Natural killer cell treated with Interleukin-12 subunit alpha and Interleukin-12 subunit beta and Interleukin-15 and Interleukin-18, amount 100 ng/mL, for 72 hours (primary cell): Measurements from ENCODE around the gene MRPL11. TPM values are rescaled to one million over a fixed set of nuclear protein-coding genes. Genes with fewer than 3 reads are reported as not detected.
A peak's percentile ranks its signal among the peaks of the same experiment; 100 is the strongest.
"Not testable (repeated sequence)": the region's sequence is repeated elsewhere in the genome, so short reads cannot be mapped to it uniquely, and the experiment has no call there.

ENCODE experiments used
- ATAC-seq, 2 donors: fragments of 150-1000 bp; cut with Tn5 transposase in 1 of 2; sonication (Bioruptor Pico), chemical (Tn5 transposase) in 1 of 2; 2 replicates each; pipeline ENCODE4 v1.10.0; 2021
- DNase-seq: peaks from one replicate; pipeline ENCODE4 v3.0.0; 2022; ENCODE audit warnings: low spot score
- H3K27ac Mint-ChIP-seq, 2 donors: 1 replicate in 1 of 2; 2 replicates in 1 of 2; pipeline ENCODE4 v1.8.0; 2022; ENCODE audit warnings: mixed read lengths in 2 of 2, mild to moderate bottlenecking in 1 of 2, moderate library complexity in 1 of 2
- H3K27me3 Mint-ChIP-seq, 2 donors: 1 replicate in 1 of 2; 2 replicates in 1 of 2; pipeline ENCODE4 v1.8.0; 2022; ENCODE audit warnings: mixed read lengths in 2 of 2
- H3K36me3 Mint-ChIP-seq: one replicate; pipeline ENCODE4 v1.8.0; 2022; ENCODE audit warnings: mixed read lengths
- H3K4me1 Mint-ChIP-seq, 2 donors: 1 replicate in 1 of 2; 2 replicates in 1 of 2; pipeline ENCODE4 v1.8.0; 2022; ENCODE audit warnings: low read depth in 2 of 2, mixed read lengths in 2 of 2, mild to moderate bottlenecking in 1 of 2
- H3K4me3 Mint-ChIP-seq: one replicate; pipeline ENCODE4 v1.8.0; 2022; ENCODE audit warnings: mixed read lengths
- H3K9me3 Mint-ChIP-seq: 2 replicates; pipeline ENCODE4 v1.8.0; 2022; ENCODE audit warnings: mixed read lengths
- total RNA-seq, 2 donors: library from RNA; stranded (reverse); gene quantifications; one replicate each; pipeline ENCODE4 v1.2.3, GENCODE V29; 2022

Gene MRPL11
- total RNA-seq, 2 donors from 2014 or later = 58.7 to 112 TPM

- no peaks in the 10 kb centered on the region for H3K9me3 Mint-ChIP-seq
- no peaks in the 10 kb centered on the region for H3K27me3 Mint-ChIP-seq
- peaks cover 4 to 14% of the 10 kb centered on the region in 2 donors for H3K4me1 Mint-ChIP-seq
- H3K4me3 Mint-ChIP-seq = no peak overlapping the region
- ATAC-seq (no peak), DNase-seq (no peak)
- H3K36me3 Mint-ChIP-seq = no peaks in the 10 kb centered on the region
- no peak overlapping the region for H3K27ac Mint-ChIP-seq
Measured at GRCh38 chr11:66473167-66473566, 34.5 kb upstream of the MRPL11 start.

DNA sequence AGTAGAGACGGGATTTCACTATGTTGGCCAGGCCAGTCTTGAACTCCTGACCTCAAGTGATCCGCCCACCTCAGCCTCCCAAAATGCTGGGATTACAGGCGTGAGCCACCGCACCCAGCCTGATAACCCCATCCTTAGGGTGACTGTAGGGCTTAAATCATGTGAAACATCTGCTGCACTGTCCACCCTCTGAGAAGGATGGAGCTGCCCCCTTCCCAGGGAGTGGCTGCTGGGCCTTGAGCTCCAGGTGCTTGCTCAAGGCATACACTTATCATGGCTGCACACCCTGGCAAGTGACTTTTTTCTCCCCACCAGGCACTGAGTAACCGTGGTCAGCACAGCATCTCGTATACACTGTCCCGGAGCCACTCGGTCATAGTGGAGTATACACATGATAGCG, 33.4 kb upstream of the MRPL11 start:
- Mint-ChIP-seq H3K36me3 (no peaks in the 10 kb centered on the region), H3K4me1 (peaks cover 0 to 13% of the 10 kb centered on the region in 2 donors), H3K9me3 (no peaks in the 10 kb centered on the region), H3K4me3 (no peak overlapping the region), H3K27me3 (no peaks in the 10 kb centered on the region), H3K27ac (no peak overlapping the region)
- DNase-seq = no peak
- ATAC-seq = no peak

DNA sequence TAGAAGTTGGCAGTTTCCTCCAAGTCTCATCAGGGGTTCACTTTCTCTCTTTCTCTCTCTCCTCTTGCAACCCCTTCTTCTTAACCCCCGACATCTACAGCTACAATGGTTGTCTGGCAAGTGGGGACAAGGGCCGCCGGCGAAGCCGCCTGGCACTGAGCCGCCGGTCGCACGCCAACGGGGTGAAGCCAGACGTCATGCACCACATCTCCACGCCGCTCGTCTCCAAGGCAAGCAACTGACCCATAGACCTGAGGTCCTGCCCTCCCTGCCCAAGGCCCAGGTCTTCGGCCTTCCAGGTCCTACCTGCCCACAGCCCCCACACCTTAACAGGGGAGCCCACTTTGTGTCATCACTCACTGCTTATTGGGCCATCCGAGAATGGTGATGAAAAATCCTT, 32.5 kb upstream of the MRPL11 start:
- Mint-ChIP-seq H3K9me3 (no peaks in the 10 kb centered on the region), H3K27me3 (no peaks in the 10 kb centered on the region), H3K4me3 (no peak overlapping the region), H3K36me3 (no peaks in the 10 kb centered on the region), H3K27ac (no peak overlapping the region), H3K4me1 (peaks cover 0 to 13% of the 10 kb centered on the region in 2 donors)
- DNase-seq (no peak), ATAC-seq (no peak)

DNA sequence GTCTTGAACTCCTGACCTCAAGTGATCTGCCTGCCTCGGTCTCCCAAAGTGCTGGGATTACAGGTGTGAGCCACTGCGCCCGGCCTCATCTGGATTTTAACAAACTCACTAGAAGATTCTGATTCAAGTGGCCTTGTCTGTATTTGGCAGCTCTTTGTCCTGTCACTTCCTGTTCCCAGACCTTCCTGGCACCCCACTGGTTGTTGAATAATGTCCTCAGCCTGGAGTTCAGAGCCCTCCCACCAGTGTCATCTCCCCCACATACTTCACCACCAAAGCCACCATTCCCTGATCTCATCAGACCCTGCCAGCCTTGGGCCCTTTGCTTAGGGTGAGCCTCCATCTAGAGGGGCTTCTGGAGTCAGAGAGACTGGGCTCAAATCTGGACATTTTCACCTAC, 31.4 kb upstream of the MRPL11 start:
- H3K4me1 Mint-ChIP-seq = peaks cover 0 to 13% of the 10 kb centered on the region in 2 donors
- no peak for DNase-seq
- no peak overlapping the region for H3K27ac Mint-ChIP-seq
- no peaks in the 10 kb centered on the region for H3K9me3 Mint-ChIP-seq
- ATAC-seq = no peak
- H3K27me3 Mint-ChIP-seq = no peaks in the 10 kb centered on the region
- H3K36me3 Mint-ChIP-seq = no peaks in the 10 kb centered on the region
- H3K4me3 Mint-ChIP-seq = no peak overlapping the region

DNA sequence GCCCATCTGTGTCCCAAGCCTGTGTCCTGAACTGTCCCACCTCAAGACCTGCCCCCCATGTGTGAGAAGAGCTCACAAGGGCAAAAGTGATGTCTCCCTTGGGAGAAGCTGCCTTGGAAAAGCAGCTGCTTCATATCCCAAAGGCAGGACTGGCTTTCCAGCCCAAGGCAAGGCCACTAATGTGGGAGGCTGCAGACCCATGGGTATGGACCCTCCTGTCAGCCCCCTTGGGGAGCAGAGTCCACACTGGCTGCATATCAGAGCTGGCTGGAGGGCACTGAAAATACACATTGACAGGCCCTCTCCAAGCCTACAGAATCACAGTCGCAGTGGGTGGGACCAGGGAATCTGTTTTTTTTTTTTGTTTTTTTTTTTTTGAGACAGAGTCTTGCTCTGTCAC, 30.8 kb upstream of the MRPL11 start:
- ATAC-seq (no peak), DNase-seq (no peak)
- Mint-ChIP-seq H3K27ac (no peak overlapping the region), H3K4me1 (peaks cover 0 to 13% of the 10 kb centered on the region in 2 donors), H3K27me3 (no peaks in the 10 kb centered on the region), H3K36me3 (no peaks in the 10 kb centered on the region), H3K4me3 (no peak overlapping the region), H3K9me3 (no peaks in the 10 kb centered on the region)

DNA sequence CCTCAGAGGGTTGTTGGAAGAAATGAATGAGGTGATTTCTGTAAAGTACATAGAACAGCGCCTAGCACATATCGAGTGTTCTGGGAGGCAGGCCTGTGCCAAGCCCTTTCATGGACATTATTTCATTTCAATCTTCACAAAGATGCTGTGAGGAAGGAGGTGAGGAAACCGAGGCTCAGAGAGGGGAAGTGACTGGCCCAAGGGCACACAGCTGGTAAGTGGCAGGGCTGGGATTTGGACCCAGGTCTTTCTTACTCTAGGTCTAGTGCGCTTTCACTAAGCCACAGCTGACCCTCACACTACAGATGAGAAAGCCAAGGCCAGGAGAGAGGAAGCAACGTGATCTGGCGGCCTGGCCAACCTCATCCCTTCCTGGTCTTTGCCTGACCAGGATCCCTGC, 30.0 kb upstream of the MRPL11 start:
- DNase-seq = no peak
- H3K36me3 Mint-ChIP-seq = no peaks in the 10 kb centered on the region
- no peaks in the 10 kb centered on the region for H3K27me3 Mint-ChIP-seq
- H3K9me3 Mint-ChIP-seq = no peaks in the 10 kb centered on the region
- H3K27ac Mint-ChIP-seq = no peak overlapping the region
- peak overlapping the region; percentile 87 for H3K4me3 Mint-ChIP-seq
- H3K4me1 Mint-ChIP-seq = peaks cover 0 to 11% of the 10 kb centered on the region in 2 donors
- ATAC-seq = no peak

DNA sequence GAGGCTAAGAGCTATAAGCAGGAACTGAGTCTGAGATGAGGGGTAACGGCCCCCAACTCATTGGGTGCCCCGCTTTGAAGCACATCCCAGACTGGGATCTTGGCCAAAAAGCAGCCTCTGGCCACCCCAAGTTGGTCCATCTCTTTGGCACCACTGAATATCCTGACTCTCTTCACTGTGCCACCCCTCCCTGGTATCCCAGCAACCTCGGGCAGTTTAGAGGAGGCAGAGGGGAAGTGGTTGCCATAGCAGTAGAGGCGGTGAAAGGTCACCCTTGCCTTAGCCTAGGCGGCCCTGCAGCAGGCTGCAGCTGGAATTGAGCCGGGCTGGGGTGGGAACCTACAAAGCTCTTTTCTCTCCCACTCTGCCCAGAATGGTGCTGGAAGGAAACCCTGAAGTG, 29.1 kb upstream of the MRPL11 start:
- Mint-ChIP-seq H3K27me3 (no peaks in the 10 kb centered on the region), H3K36me3 (no peaks in the 10 kb centered on the region), H3K4me1 (peaks cover 5 to 11% of the 10 kb centered on the region in 2 donors), H3K4me3 (peak overlapping the region; percentile 87), H3K27ac (peak overlapping the region in 1 of 2 donors; percentile 62), H3K9me3 (no peaks in the 10 kb centered on the region)
- ATAC-seq = no peak
- DNase-seq = no peak

GRCh38 chr11:66467034-66467659, 28.5 kb upstream of the MRPL11 start:
- peak overlapping the region in 1 of 2 donors; percentile 62 for H3K27ac Mint-ChIP-seq
- no peaks in the 10 kb centered on the region for H3K36me3 Mint-ChIP-seq
- ATAC-seq (peak in 1 of 2 donors; percentile 68), DNase-seq (no peak)
- no peaks in the 10 kb centered on the region for H3K9me3 Mint-ChIP-seq
- no peaks in the 10 kb centered on the region for H3K27me3 Mint-ChIP-seq
- H3K4me3 Mint-ChIP-seq = peak overlapping the region; percentile 87
- H3K4me1 Mint-ChIP-seq = peaks cover 5 to 14% of the 10 kb centered on the region in 2 donors

- Mint-ChIP-seq H3K4me3 (peak within 1 kb of the TSS; percentile 87), H3K27ac (peak within 1 kb of the TSS in 1 of 2 donors; percentile 62), H3K9me3 (no peaks in the 10 kb centered on the region), H3K4me1 (peaks cover 5 to 14% of the 10 kb centered on the region in 2 donors), H3K36me3 (no peaks in the 10 kb centered on the region), H3K27me3 (no peaks in the 10 kb centered on the region)
- DNase-seq (peak; percentile 92), ATAC-seq (peak; percentile 96 to 97)
Measured at GRCh38 chr11:66466225-66467033, 27.8 kb upstream of the MRPL11 start, which contains the start of gene PELI3. Gene PELI3, plus strand, starts transcription at chr11:66466905. Its CDS starts 1,224 bp downstream, at chr11:66468129.

- Mint-ChIP-seq H3K4me1 (peaks cover 5 to 14% of the 10 kb centered on the region in 2 donors), H3K4me3 (peak overlapping the region; percentile 85), H3K27me3 (no peaks in the 10 kb centered on the region), H3K36me3 (no peaks in the 10 kb centered on the region), H3K27ac (peak overlapping the region in 1 of 2 donors; percentile 40), H3K9me3 (no peaks in the 10 kb centered on the region)
- ATAC-seq (no peak), DNase-seq (no peak)
Measured at GRCh38 chr11:66465373-66466224, 27.0 kb upstream of the MRPL11 start.

- Mint-ChIP-seq H3K27me3 (no peaks in the 10 kb centered on the region), H3K27ac (no peak overlapping the region), H3K9me3 (no peaks in the 10 kb centered on the region), H3K4me1 (peaks cover 5 to 14% of the 10 kb centered on the region in 2 donors), H3K36me3 (no peaks in the 10 kb centered on the region), H3K4me3 (no peak overlapping the region)
- ATAC-seq (no peak), DNase-seq (no peak)
Measured at GRCh38 chr11:66464916-66465315, 26.3 kb upstream of the MRPL11 start.

GRCh38 chr11:66464116-66464515, 25.5 kb upstream of the MRPL11 start:
- peaks cover 5 to 14% of the 10 kb centered on the region in 2 donors for H3K4me1 Mint-ChIP-seq
- H3K36me3 Mint-ChIP-seq, ATAC-seq, H3K27ac Mint-ChIP-seq, H3K27me3 Mint-ChIP-seq, H3K4me3 Mint-ChIP-seq, H3K9me3 Mint-ChIP-seq, DNase-seq: not testable (repeated sequence)

DNA sequence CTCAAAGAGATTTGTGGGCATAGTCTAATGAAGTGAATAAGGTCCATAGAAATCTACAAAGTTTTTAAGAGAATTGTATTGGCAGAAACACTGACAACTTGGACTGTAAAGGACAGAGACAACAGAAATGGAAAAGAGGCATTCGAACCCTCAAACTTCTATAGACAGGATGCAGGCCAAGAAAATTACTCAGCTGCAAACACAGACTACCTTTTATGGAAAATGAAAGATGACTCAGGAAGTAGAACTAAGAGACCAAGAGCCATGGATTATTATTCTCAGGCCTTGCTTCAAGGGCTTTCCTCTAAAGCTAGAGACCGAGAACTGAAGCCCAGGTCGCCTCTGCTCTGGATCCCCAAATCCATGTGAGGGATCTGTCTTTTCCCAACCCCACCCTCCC, 24.3 kb upstream of the MRPL11 start:
- Mint-ChIP-seq H3K9me3 (no peaks in the 10 kb centered on the region), H3K36me3 (no peaks in the 10 kb centered on the region), H3K27ac (no peak overlapping the region), H3K4me3 (no peak overlapping the region), H3K4me1 (peaks cover 5 to 11% of the 10 kb centered on the region in 2 donors), H3K27me3 (peaks cover 0 to 6% of the 10 kb centered on the region in 2 donors)
- DNase-seq (no peak), ATAC-seq (no peak)
